Ovary (tissue), 3 donors: ENCODE measurements around the gene CDKN2AIPNL.

Experiments
- CTCF ChIP-seq, 3 donors: fragments of 450-650 bp in 2 of 3; fragments of 200-600 bp in 1 of 3; IDR thresholded peaks; one replicate each; pipeline versions ENCODE4 v1.5.1 to v1.8.0; 2016 to 2022; ENCODE audit warnings: antibody characterized with exemption in 3 of 3, mild to moderate bottlenecking in 1 of 3
- POLR2A ChIP-seq: fragments of 450-650 bp; IDR thresholded peaks from one replicate; pipeline ENCODE4 v1.6.1; 2017; ENCODE audit warnings: antibody characterized with exemption, mild to moderate bottlenecking, moderate library complexity
- donor health status: DM: no; HTN: no; CAD: no.

- TF ChIP-seq CTCF (IDR thresholded peaks at IDR 0.05): no peak
- TF ChIP-seq POLR2A: no peak
These were observed 37.5 kb upstream of the CDKN2AIPNL start for GRCh38 chr5:134449167-134449566.
